ENCODE results near the gene HOXD3. TPM values are rescaled to one million over a fixed set of nuclear protein-coding genes. Genes with fewer than 3 reads are reported as not detected.

The HOXD3 gene
- polyA plus RNA-seq, 1 experiment = not detected

DNA sequence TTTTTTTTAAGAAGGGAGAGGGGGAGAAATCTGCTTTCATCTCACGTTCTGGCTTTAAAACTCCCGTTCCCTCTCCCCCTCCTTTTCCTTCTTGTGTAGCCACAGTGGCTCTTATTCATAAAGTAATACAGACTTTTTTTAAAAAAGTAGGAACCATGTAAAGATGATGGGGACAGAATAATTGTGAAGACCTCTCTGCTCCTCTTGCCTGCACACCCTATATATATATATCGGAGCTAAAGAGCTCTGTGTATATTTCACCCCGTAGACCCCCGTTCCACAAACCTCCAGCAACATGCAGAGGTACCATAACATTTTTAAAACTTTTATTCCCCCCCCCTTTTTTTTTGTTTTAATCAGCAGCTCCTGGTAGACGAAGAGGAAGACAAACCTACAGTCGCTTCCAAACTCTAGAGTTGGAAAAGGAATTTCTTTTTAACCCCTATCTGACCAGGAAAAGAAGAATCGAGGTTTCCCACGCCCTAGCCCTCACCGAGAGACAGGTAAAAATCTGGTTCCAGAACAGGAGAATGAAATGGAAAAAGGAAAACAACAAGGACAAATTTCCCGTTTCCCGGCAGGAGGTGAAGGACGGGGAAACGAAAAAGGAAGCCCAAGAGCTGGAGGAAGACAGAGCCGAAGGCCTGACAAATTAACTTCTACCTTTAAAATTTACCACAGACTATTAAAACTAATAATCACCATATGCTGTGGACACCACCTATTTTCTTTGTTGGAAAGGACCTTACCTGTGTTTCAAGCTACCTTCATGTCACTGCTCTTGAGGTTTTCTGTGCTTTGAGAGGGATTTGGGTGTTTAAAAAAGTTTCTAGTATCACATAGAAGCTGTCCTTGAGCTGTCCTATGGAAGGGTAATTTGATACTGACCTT lies 25.9 kb upstream of the HOXD3 start:
- DNase-seq (ENCODE audit: low read depth, low spot score) = no peak
- TF ChIP-seq, protein P1, sequence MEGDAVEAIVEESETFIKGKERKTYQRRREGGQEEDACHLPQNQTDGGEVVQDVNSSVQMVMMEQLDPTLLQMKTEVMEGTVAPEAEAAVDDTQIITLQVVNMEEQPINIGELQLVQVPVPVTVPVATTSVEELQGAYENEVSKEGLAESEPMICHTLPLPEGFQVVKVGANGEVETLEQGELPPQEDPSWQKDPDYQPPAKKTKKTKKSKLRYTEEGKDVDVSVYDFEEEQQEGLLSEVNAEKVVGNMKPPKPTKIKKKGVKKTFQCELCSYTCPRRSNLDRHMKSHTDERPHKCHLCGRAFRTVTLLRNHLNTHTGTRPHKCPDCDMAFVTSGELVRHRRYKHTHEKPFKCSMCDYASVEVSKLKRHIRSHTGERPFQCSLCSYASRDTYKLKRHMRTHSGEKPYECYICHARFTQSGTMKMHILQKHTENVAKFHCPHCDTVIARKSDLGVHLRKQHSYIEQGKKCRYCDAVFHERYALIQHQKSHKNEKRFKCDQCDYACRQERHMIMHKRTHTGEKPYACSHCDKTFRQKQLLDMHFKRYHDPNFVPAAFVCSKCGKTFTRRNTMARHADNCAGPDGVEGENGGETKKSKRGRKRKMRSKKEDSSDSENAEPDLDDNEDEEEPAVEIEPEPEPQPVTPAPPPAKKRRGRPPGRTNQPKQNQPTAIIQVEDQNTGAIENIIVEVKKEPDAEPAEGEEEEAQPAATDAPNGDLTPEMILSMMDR (IDR thresholded peaks at IDR 0.05; ENCODE audit: low read depth, low read length) = no peak
- Histone ChIP-seq H3K4me3 (ENCODE audit: low read depth, low read length) (no peak overlapping the region), H3K27ac (ENCODE audit: low read depth, low read length) (no peak overlapping the region), H3K9me3 (ENCODE audit: control insufficient read depth, insufficient read depth, low read length) (peaks cover 4% of the 10 kb centered on the region; the same call in 1 of the 2 replicates), H3K27me3 (ENCODE audit: control insufficient read depth, insufficient read depth, low read length) (peaks cover 88% of the 10 kb centered on the region)
- POLR2A ChIA-PET = no interaction called here
- CTCF ChIA-PET = interaction anchor here (0.6 to 5.0 kb wide), 16 partner anchors 9 to 1018 kb away, joined by 3 to 33 read pairs (median 5); no protein-coding TSS in a partner anchor

DNA sequence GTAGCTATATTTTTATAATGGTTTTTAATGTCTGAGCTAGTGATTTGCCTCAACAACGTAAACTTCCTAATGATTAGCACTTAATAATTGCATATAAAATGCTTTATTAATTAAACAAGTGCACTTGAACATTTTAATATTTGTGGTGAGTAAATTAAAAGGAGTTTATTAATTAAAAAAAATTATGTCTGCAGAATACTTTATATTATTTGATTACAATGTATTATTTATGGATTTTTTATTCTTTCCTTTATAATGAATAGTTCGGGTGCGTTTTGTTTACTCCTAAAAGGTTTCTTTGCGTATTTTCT lies 25.3 kb upstream of the HOXD3 start:
- CTCF ChIA-PET = interaction anchor here (0.8 to 5.0 kb wide), 11 partner anchors 8 to 1017 kb away, joined by 3 to 33 read pairs (median 7); no protein-coding TSS in a partner anchor
- no peak overlapping the region for H3K4me3 ChIP-seq (ENCODE audit: low read depth, low read length)
- H3K9me3 ChIP-seq (ENCODE audit: control insufficient read depth, insufficient read depth, low read length) = peaks cover 4% of the 10 kb centered on the region; the same call in 1 of the 2 replicates
- peaks cover 86% of the 10 kb centered on the region for H3K27me3 ChIP-seq (ENCODE audit: control insufficient read depth, insufficient read depth, low read length)
- TF ChIP-seq, protein P1 (IDR thresholded peaks at IDR 0.05; ENCODE audit: low read depth, low read length) = no peak
- no peak for DNase-seq (ENCODE audit: low read depth, low spot score)
- POLR2A ChIA-PET = no interaction called here
- H3K27ac ChIP-seq (ENCODE audit: low read depth, low read length) = no peak overlapping the region

DNA sequence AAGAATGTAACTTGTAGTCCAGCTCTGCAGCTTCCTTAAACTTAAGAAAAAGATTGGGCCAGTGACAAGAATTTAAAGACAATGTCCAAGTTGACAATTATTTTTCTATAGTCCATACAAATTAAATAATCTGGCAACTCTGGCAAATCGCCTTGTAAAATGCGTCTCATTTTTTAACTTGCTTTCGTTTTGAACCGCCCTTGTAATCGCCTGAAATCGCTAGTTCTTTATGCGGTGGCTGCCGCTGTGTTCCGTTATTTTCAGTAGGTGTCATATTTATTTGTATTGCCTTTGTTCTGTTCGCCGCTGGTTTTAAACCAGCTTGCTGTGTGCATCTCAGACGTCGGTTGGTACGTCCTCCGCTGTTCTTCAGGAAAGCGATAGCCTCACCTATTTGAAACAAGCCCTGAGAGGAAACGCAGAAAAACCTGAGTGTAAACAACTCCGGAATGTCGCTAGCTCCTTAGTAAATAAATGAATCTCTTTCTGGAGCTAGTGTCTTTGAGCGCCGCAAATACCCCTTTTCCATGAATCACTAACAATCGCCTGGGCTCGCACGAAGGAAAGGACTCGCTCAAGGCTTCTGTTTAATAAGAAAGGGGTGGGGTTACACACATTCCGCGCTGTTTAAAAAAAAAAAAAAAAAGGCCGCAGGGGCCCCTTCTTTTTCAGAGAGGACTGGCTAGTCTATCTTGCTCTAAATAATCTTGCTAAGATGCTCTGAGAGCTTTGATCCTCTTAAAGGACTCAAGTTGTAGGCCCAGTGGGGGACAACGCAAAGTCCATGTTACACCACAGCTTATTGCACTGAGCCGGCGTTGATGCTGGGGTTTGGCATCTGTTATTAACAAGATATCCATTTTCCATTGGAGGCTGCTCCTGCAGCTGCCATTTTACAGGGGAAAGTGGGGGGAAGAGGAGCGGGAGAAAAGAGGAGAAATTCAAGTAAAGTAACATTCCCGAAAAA lies 24.6 kb upstream of the HOXD3 start:
- no peak overlapping the region for H3K27ac ChIP-seq (ENCODE audit: low read depth, low read length)
- peak overlapping the region; percentile 35 for H3K4me3 ChIP-seq (ENCODE audit: low read depth, low read length)
- POLR2A ChIA-PET = interaction anchor here (0.6 kb wide), 1 partner anchor 522 kb away, joined by 7 read pairs; no protein-coding TSS in a partner anchor
- H3K9me3 ChIP-seq (ENCODE audit: control insufficient read depth, insufficient read depth, low read length) = peaks cover 8% of the 10 kb centered on the region; the same call in 1 of the 2 replicates
- DNase-seq (ENCODE audit: low read depth, low spot score) = no peak
- peaks cover 87% of the 10 kb centered on the region for H3K27me3 ChIP-seq (ENCODE audit: control insufficient read depth, insufficient read depth, low read length)
- TF ChIP-seq, protein P1 (IDR thresholded peaks at IDR 0.05; ENCODE audit: low read depth, low read length) = no peak
- CTCF ChIA-PET = interaction anchor here (0.6 to 5.0 kb wide), 16 partner anchors 8 to 1017 kb away, joined by 3 to 33 read pairs (median 4); no protein-coding TSS in a partner anchor

DNA sequence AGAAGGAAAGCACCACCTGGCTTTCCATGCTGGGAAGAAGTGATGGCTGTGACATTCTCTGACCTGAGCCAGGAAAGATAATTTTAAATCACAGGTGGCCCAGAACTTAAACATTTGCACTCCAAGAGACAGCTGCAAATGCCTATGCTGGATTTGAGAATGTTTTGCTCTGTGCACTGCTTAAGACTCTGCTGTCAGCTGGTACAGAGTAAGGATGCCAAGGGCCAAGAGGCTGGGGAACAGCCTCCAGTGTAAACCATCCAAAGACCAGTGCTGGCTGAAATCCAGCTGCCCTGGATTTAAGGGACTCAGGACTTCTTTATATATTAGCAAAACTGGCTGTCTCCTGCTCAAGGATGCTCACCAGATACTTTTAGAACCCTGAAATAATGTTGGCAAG lies 23.7 kb upstream of the HOXD3 start:
- Histone ChIP-seq H3K9me3 (ENCODE audit: control insufficient read depth, insufficient read depth, low read length) (peaks cover 8% of the 10 kb centered on the region; the same call in 1 of the 2 replicates), H3K27me3 (ENCODE audit: control insufficient read depth, insufficient read depth, low read length) (peaks cover 88% of the 10 kb centered on the region), H3K27ac (ENCODE audit: low read depth, low read length) (no peak overlapping the region), H3K4me3 (ENCODE audit: low read depth, low read length) (no peak overlapping the region)
- ChIA-PET POLR2A (interaction anchor here (0.6 kb wide), 1 partner anchor 521 kb away, joined by 7 read pairs; no protein-coding TSS in a partner anchor), CTCF (interaction anchor here (0.7 to 5.0 kb wide), 8 partner anchors 7 to 681 kb away, joined by 3 to 31 read pairs (median 4); no protein-coding TSS in a partner anchor)
- TF ChIP-seq, protein P1 (IDR thresholded peaks at IDR 0.05; ENCODE audit: low read depth, low read length) = no peak
- DNase-seq (ENCODE audit: low read depth, low spot score) = no peak
